ENCODE measurements around the gene CCDC144A. TPM values are rescaled to one million over a fixed set of nuclear protein-coding genes. Genes with fewer than 3 reads are reported as not detected.
"Not testable (repeated sequence)": the region's sequence is repeated elsewhere in the genome, so short reads cannot be mapped to it uniquely, and the experiment has no call there.

CCDC144A gene
- total RNA-seq, 6 donors from 2014 or later = 1.1 to 16.9 (median 7.6) TPM

DNA sequence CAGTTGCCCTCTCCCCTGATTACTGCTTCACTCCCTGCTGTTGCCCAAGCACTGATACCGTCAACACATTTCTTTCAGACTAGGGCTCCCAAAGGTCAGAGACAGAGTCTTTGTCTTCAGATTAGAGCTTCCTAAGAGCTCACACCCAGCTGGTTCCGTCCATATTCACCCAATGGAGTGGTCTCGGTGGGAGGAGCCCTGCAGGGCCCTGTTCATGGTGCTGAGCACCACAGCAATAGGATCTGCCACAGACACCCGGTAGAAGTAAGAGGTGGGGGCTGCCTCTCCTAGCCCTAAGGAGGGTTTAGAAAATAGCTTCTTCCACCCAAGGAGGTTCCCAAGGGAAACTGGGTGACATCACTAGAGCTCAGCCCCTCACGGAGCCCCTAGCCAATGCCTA, 128.3 kb downstream of the CCDC144A start:
- no peaks in the 10 kb centered on the region for H3K27me3 ChIP-seq
- ATAC-seq (ENCODE audit: low FRiP score in 2 of 2) (no peak), DNase-seq (no peak)
- no peak overlapping the region for H3K4me3 ChIP-seq
- H3K36me3 ChIP-seq = no peaks in the 10 kb centered on the region
- H3K9me3 ChIP-seq = no peaks in the 10 kb centered on the region
- H3K27ac ChIP-seq = no peak overlapping the region
- WGBS, 2 donors = 67% methylated on average over 3 to 5 of the region's 5 CpGs
- TF ChIP-seq EP300 (IDR thresholded peaks at IDR 0.05) = no peak
- H3K4me1 ChIP-seq = no peaks in the 10 kb centered on the region

DNA sequence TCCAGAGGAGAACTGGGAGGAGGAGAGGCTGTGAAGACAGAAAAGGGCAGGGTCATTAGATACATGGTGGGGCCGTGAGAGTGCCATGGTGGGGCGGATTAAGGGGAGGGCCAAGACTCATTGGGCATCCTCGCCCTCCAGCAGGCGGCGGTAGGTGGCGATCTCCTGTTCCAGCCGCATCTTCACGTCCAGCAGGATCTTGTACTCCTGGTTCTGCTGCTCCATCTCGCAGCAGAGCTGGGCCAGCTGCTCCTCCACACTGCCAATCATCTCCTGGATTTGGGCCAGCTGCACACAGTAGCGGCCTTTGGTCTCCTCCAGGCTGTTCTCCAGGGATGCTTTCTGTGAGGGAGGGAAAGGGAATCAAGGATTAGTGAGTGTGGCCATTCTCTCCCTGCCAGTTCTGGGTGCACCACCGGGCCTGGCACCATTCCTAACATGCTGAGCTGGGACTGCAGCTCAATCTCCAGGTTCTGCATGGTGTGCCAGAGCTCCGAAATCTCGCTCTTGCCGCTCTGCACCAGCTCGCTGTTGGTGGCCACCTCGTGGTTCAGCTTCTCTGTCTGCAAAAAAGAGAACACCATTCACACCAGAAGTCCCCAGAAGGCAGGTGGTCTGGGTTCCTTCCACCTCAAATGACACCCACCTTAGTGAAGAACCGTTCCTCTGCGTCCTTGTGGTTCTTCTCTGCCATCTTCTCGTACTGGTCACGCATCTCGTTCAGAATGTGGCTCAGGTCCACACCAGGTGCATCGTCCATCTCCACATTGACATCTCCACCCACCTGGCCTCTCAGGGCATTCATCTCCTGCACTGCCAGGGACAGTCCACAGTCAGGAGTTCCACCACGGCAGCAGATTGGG, 129.0 kb downstream of the CCDC144A start:
- Histone ChIP-seq H3K4me3 (no peak overlapping the region), H3K4me1 (no peaks in the 10 kb centered on the region), H3K9me3 (no peaks in the 10 kb centered on the region), H3K27ac (no peak overlapping the region), H3K27me3 (no peaks in the 10 kb centered on the region), H3K36me3 (no peaks in the 10 kb centered on the region)
- ATAC-seq (ENCODE audit: low FRiP score in 2 of 2) (no peak), DNase-seq (peak in 1 of 2 donors; percentile 37)
- TF ChIP-seq POLR2A (IDR thresholded peaks at IDR 0.05) = no peak
- no peak for TF ChIP-seq EP300 (IDR thresholded peaks at IDR 0.05)
- no peak for TF ChIP-seq POLR2AphosphoS5 (IDR thresholded peaks at IDR 0.05)
- TF ChIP-seq, protein P1, sequence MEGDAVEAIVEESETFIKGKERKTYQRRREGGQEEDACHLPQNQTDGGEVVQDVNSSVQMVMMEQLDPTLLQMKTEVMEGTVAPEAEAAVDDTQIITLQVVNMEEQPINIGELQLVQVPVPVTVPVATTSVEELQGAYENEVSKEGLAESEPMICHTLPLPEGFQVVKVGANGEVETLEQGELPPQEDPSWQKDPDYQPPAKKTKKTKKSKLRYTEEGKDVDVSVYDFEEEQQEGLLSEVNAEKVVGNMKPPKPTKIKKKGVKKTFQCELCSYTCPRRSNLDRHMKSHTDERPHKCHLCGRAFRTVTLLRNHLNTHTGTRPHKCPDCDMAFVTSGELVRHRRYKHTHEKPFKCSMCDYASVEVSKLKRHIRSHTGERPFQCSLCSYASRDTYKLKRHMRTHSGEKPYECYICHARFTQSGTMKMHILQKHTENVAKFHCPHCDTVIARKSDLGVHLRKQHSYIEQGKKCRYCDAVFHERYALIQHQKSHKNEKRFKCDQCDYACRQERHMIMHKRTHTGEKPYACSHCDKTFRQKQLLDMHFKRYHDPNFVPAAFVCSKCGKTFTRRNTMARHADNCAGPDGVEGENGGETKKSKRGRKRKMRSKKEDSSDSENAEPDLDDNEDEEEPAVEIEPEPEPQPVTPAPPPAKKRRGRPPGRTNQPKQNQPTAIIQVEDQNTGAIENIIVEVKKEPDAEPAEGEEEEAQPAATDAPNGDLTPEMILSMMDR (IDR thresholded peaks at IDR 0.05) = no peak
- WGBS, 2 donors = 74 to 83% methylated on average over 17 to 23 of the region's 23 CpGs

DNA sequence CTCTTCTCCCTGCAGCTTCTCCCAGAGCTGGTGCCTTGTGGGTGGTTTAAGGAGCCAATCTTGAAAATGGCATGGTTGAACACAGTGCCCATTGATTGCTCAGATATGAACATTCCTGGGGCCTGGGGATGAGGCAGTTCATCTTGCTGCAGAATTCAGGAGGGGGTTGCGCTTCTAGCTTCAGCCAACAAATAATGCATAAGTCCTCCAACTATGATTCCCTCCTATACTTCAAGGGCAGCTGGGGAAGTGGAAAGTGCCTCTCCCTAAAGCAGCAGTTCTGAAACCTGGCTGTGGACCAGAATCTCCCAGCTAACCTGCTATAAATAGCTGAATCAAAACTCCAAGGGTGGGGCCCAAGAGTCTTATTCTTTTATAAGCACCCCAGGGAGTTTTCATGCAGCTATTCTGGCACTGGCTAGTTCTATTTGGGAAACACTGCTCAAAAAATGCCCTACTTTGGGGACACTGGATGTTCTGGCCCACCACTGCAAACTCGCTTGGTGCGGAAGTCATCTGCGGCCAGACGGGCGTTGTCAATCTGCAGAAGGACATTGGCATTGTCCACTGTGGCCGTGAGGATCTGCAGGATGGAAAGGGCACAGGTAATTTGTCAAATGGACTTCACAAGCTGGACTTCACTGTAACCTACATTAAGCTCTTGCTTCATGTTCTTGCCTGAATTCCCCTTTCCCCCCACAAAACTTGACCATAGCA, 130.3 kb downstream of the CCDC144A start:
- TF ChIP-seq, protein P1 (IDR thresholded peaks at IDR 0.05) = no peak
- TF ChIP-seq EP300 (IDR thresholded peaks at IDR 0.05) = no peak
- no peak for TF ChIP-seq POLR2AphosphoS5 (IDR thresholded peaks at IDR 0.05)
- no peak for TF ChIP-seq POLR2A (IDR thresholded peaks at IDR 0.05)
- H3K36me3 ChIP-seq = no peaks in the 10 kb centered on the region
- no peak for DNase-seq
- no peak for ATAC-seq (ENCODE audit: low FRiP score in 2 of 2)
- WGBS, 2 donors = 52 to 65% methylated on average over 7 of the region's 7 CpGs
- H3K9me3 ChIP-seq = no peaks in the 10 kb centered on the region
- H3K27me3 ChIP-seq = no peaks in the 10 kb centered on the region
- H3K27ac ChIP-seq = no peak overlapping the region
- H3K4me1 ChIP-seq = no peaks in the 10 kb centered on the region
- H3K4me3 ChIP-seq = no peak overlapping the region

DNA sequence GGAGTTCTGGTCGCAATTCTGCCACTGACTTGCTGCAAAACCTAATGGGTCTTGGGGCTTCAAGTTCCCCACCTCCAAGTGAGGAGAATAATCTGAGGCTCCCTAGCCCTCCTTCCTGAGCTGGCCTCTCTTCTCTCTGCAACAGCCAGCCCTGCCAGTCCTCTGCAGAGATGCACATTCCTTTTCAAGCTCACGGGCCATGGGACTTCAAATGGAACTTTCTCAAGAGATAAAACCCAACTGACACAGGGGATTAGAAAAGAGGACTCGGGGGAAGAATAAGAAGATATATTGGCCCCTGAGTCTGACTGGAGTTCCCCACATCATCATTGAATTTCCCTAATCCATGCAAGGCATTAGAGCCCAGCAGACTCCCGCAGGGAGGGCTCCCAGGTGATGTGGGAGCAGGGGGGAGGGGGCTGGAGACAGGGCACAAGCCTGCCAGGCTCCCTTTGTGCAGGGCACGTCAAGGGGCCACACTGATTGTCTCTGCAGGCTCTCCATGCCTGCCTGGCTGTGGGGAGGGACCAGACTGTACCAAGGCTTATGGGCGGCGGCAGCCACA, 131.0 kb downstream of the CCDC144A start:
- Histone ChIP-seq H3K4me1 (no peaks in the 10 kb centered on the region), H3K9me3 (no peaks in the 10 kb centered on the region), H3K27me3 (no peaks in the 10 kb centered on the region), H3K36me3 (no peaks in the 10 kb centered on the region), H3K4me3 (no peak overlapping the region), H3K27ac (no peak overlapping the region)
- WGBS, 2 donors = 65 to 71% methylated on average over 4 to 6 of the region's 7 CpGs
- DNase-seq (peak in 1 of 2 donors; percentile 21), ATAC-seq (ENCODE audit: low FRiP score in 2 of 2) (no peak)
- TF ChIP-seq POLR2AphosphoS5 (IDR thresholded peaks at IDR 0.05) = no peak

DNA sequence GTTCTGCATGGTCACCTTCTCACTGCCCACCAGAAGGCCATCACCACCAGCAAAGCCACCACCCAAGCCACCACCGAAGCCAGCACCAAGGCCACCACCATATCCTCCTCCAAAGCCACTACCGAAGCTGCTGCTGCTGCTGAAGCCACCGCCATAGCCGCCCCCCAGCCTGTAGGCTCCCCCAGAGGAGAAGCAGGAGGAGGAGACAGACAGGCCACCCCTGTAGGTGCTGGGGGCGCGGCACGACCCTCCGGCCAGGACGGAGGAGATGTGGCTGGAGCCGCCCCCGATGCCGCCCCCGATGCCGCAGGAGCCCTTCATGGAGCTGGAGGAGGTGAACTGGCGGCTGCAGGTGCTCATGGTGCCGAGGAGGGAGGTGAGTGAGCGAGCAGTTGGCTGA, 132.1 kb downstream of the CCDC144A start:
- 97% methylated on average over 6 of the region's 17 CpGs; no CpG with 5 or more reads in 1 of the 2 donors for WGBS, 2 donors
- ATAC-seq (ENCODE audit: low FRiP score in 2 of 2) = not testable (repeated sequence)

DNA sequence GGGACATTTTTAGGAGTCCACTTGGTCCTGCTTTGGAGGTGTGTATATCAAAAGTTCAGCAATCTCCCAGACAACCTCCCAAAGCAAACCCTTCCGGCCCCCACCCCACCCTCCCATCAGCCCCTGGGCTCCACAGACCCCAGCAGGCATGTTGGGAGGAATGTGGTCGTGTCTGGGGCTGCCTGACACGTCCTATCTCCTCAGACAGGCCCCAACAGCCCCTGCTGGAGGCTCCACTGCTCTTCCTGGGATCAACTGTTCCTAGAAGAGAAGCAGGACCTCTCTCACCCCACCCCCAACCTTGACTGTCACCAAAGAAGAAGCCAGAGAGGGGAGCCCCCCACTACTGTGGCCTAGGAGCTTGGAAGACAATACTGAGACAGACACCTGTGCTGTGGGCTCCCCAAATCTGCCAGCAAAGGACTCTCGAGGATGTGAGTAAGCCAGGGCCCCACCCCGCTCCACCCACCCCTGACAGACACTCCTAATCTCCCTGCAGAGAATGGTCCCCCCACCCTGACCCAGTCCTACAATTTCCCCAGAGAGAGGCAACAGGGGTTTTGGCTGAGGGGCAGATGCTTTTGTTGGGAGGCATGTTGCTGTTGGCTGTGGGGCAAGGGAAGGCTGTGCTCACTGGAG, 133.8 kb downstream of the CCDC144A start:
- peak in 1 of 2 donors; percentile 4 for ATAC-seq (ENCODE audit: low FRiP score in 2 of 2)
- H3K27ac ChIP-seq, H3K36me3 ChIP-seq, DNase-seq, H3K9me3 ChIP-seq, H3K27me3 ChIP-seq, H3K4me3 ChIP-seq, H3K4me1 ChIP-seq: not testable (repeated sequence)
- no CpG with 5 or more reads among the region's 5 CpGs for WGBS, 2 donors

More for the DNA sequence above, 132.1 kb downstream of the CCDC144A start:
- H3K4me3 ChIP-seq, H3K27ac ChIP-seq, H3K4me1 ChIP-seq, H3K27me3 ChIP-seq, H3K36me3 ChIP-seq, H3K9me3 ChIP-seq: not testable (repeated sequence)
- DNase-seq = peak in 1 of 2 donors; percentile 84

Small RNA genes within 50 kb of the gene (small RNA-seq; reads per million reads assigned to genes)
- gene AC022596.1 (0 reads per million in 4 donors), gene RNU6-405P (0 reads per million in 4 donors)

Other genes with a start within 250 kb of the CCDC144A start
- 1 to 10 TPM; 2.1 to 7.3 (median 5.2) TPM for gene LRRC75A, start 198.0 kb upstream of the CCDC144A start, total RNA-seq
- gene ZNF287, start 121.0 kb upstream of the CCDC144A start, total RNA-seq = 1 to 10 TPM in 5 of 6 donors, under 1 TPM in 1; 0.22 to 6.5 (median 3.7) TPM
- gene ZNF624, start 36.4 kb upstream of the CCDC144A start, total RNA-seq = 1 to 10 TPM; 1.4 to 6.0 (median 3.7) TPM